IMR-90 (cell line): Measurements from ENCODE around the gene ZNRF3. TPM values are rescaled to one million over a fixed set of nuclear protein-coding genes. Genes with fewer than 3 reads are reported as not detected.

Experiments used
- ATAC-seq: fragments of 200-7000 bp; cut with Tn5 transposase; 2 replicates; pipeline ENCODE4 v1.9.1; 2020; ENCODE audit warnings: low read depth, mild to moderate bottlenecking, moderate library complexity
- BruUV-seq: library from RNA; stranded (reverse); fragments of 400-500 nt; replicated peaks from 2 replicates; lab custom pipeline; 2021; lab: Mats Ljungman, UMichigan
- CTCF ChIA-PET: fragments of 300-600 bp; formaldehyde crosslinking; extraction: SDS; loops from one replicate; lab custom pipeline; 2021; ENCODE audit warnings: antibody characterized with exemption; lab: Yijun Ruan, JAX
- POLR2A ChIA-PET: fragments of 300-600 bp; sonication (Branson Sonifier 250); formaldehyde crosslinking; loops from one replicate; lab custom pipeline; 2022; ENCODE audit warnings: antibody characterized with exemption; ENCODE audit not compliant: unreplicated experiment; lab: Charles Lee
- DNase-seq: peaks from one replicate; pipeline ENCODE4 v3.0.0; 2013
- H2AFZ ChIP-seq: replicated peaks from 2 replicates; pipeline ENCODE3; 2013; ENCODE audit warnings: low read length, mild to moderate bottlenecking; ENCODE audit not compliant: poor library complexity
- H2AK5ac ChIP-seq: 2 replicates; pipeline ENCODE4 v1.6.1; 2013; ENCODE audit warnings: low read depth, low read length, inconsistent platforms
- H2AK9ac ChIP-seq: replicated peaks from 2 replicates; pipeline ENCODE3; 2013; ENCODE audit warnings: mild to moderate bottlenecking, low read depth, low read length, moderate library complexity; ENCODE audit not compliant: poor library complexity
- H2BK120ac ChIP-seq: 2 replicates; pipeline ENCODE4 v1.6.1; 2013; ENCODE audit warnings: low read depth, low read length, inconsistent platforms
- H2BK15ac ChIP-seq: 3 replicates; pipeline ENCODE4 v1.6.1; 2013; ENCODE audit warnings: low read depth, low read length, inconsistent platforms
- H2BK20ac ChIP-seq: 2 replicates; pipeline ENCODE4 v1.6.1; 2013; ENCODE audit warnings: low read depth, mild to moderate bottlenecking, inconsistent platforms, low read length, moderate library complexity
- H2BK5ac ChIP-seq: 2 replicates; pipeline ENCODE4 v1.6.1; 2013; ENCODE audit warnings: mild to moderate bottlenecking, low read depth, low read length, inconsistent platforms; ENCODE audit not compliant: poor library complexity, severe bottlenecking
- H3K14ac ChIP-seq: replicated peaks from 2 replicates; pipeline ENCODE4 v1.6.1; 2013; ENCODE audit warnings: low read depth, low read length, inconsistent platforms
- H3K18ac ChIP-seq: 2 replicates; pipeline ENCODE4 v1.6.1; 2013; ENCODE audit warnings: low read depth, low read length, control low read depth
- H3K23ac ChIP-seq: 2 replicates; pipeline ENCODE4 v1.6.1; 2013; ENCODE audit warnings: low read depth, low read length, inconsistent platforms
- H3K27ac ChIP-seq: 2 replicates; pipeline ENCODE4 v1.5.1; 2013; ENCODE audit warnings: mild to moderate bottlenecking, control low read depth, low read length; ENCODE audit not compliant: insufficient read depth
- H3K27me3 ChIP-seq: 2 replicates; pipeline ENCODE4 v1.6.1; 2013; ENCODE audit warnings: low read length; ENCODE audit not compliant: control insufficient read depth, insufficient read depth
- H3K36me3 ChIP-seq: 2 replicates; pipeline ENCODE4 v1.6.1; 2013; ENCODE audit warnings: low read length, mixed read lengths; ENCODE audit not compliant: control insufficient read depth, insufficient read depth
- H3K4ac ChIP-seq: 2 replicates; pipeline ENCODE4 v1.6.1; 2013; ENCODE audit warnings: low read depth, low read length, inconsistent platforms
- H3K4me1 ChIP-seq: 2 replicates; pipeline ENCODE4 v1.6.1; 2013; ENCODE audit warnings: low read length, mixed read lengths; ENCODE audit not compliant: control insufficient read depth, insufficient read depth
- H3K4me2 ChIP-seq: 2 replicates; pipeline ENCODE4 v1.6.1; 2013; ENCODE audit warnings: low read depth, mild to moderate bottlenecking, control low read depth, low read length, moderate library complexity
- H3K4me3 ChIP-seq: 2 replicates; pipeline ENCODE4 v1.5.1; 2013; ENCODE audit warnings: low read depth, mild to moderate bottlenecking, control low read depth, low read length, moderate library complexity; ENCODE audit not compliant: insufficient read depth
- H3K56ac ChIP-seq: 2 replicates; pipeline ENCODE4 v1.6.1; 2013; ENCODE audit warnings: low read length, inconsistent platforms; ENCODE audit not compliant: insufficient read depth; ENCODE audit errors: extremely low read depth
- H3K79me1 ChIP-seq, 2 experiments: 2 replicates each; pipeline ENCODE4 v1.6.1; 2013; ENCODE audit warnings: low read length in 2 of 2, inconsistent platforms in 1 of 2, low read depth in 1 of 2
- H3K9ac ChIP-seq: 2 replicates; pipeline ENCODE4 v1.6.1; 2013; ENCODE audit warnings: low read depth, low read length, control low read depth
- H3K9me1 ChIP-seq: 2 replicates; pipeline ENCODE4 v1.6.1; 2013; ENCODE audit warnings: low read length, inconsistent platforms; ENCODE audit not compliant: insufficient read depth
- H3K9me3 ChIP-seq: 2 replicates; pipeline ENCODE4 v1.6.1; 2013; ENCODE audit warnings: low read length; ENCODE audit not compliant: control insufficient read depth, insufficient read depth
- H4K20me1 ChIP-seq: 2 replicates; pipeline ENCODE4 v1.6.1; 2013; ENCODE audit warnings: low read length, inconsistent platforms; ENCODE audit not compliant: insufficient read depth
- H4K5ac ChIP-seq: 2 replicates; pipeline ENCODE4 v1.6.1; 2013; ENCODE audit warnings: mild to moderate bottlenecking, low read depth, low read length, control low read depth
- H4K8ac ChIP-seq, 2 experiments: 2 replicates each; pipeline ENCODE4 v1.6.1; 2013; ENCODE audit warnings: low read depth in 2 of 2, low read length in 2 of 2, control low read depth in 1 of 2, inconsistent platforms in 1 of 2
- H4K91ac ChIP-seq: 2 replicates; pipeline ENCODE4 v1.6.1; 2013; ENCODE audit warnings: low read depth, low read length, inconsistent platforms; ENCODE audit not compliant: insufficient read depth
- MAFK ChIP-seq: IDR thresholded peaks from 2 replicates; pipeline ENCODE4 v1.6.1; 2012; ENCODE audit warnings: low read depth, low read length, improper control_type of control experiment
- WGBS, 2 experiments: methylation state at CpG; one replicate each; pipeline versions ENCODE4 v1.1.5 to v1.1.7; 2013; ENCODE audit warnings: missing lambda C conversion rate in 2 of 2; ENCODE audit not compliant: insufficient read length in 1 of 2; ENCODE audit errors: extremely low coverage in 2 of 2; 5-methylcytosine and 5-hydroxymethylcytosine counted together
- dilution Hi-C: fragments of 300-500 bp; cut with HindIII; formaldehyde crosslinking; loops from one replicate; pipeline ENCODE4 v1.14.3; 2018; ENCODE audit warnings: low sequenced_read_pairs; ENCODE audit not compliant: unreplicated experiment
- in situ Hi-C: fragments of 300-500 bp; cut with MboI; formaldehyde crosslinking; loops from 3 replicates; pipeline ENCODE4 v1.14.3; 2019; ENCODE audit warnings: low sequenced_read_pairs, inconsistent platforms, mixed read lengths
- intact Hi-C: fragments of 100-400 bp; cut with micrococcal nuclease; formaldehyde crosslinking; loops from 2 replicates; pipeline ENCODE4 v1.10.0; 2022
- polyA plus RNA-seq, 3 experiments: library from polyadenylated mRNA; depleted of rRNA; stranded (reverse); fragments of >200 nt; gene quantifications; 2 replicates each; pipeline ENCODE4 v1.2.3, GENCODE V29; 2012; ENCODE audit warnings: low replicate concordance in 1 of 3
- total RNA-seq: library from RNA; depleted of rRNA; stranded (reverse); fragments of >200 nt; gene quantifications from 2 replicates; pipeline ENCODE4 v1.2.3, GENCODE V29; 2012

The ZNRF3 gene
- total and polyA plus RNA-seq, 2 of the 4 experiments (the other 2 are of a cell fraction), result 1.4 to 2.4 TPM

- dilution Hi-C loops, result no loop called here
- CTCF ChIA-PET, result interaction anchor here (0.6 kb wide), 1 partner anchor 122 kb away, joined by 3 read pairs; no protein-coding TSS in a partner anchor
Observed at GRCh38 chr22:28917747-28918549, 34.6 kb downstream of the ZNRF3 start.

More at GRCh38 chr22:28917747-28918549, 34.6 kb downstream of the ZNRF3 start:
- BruUV-seq, result no TSS peak
- H3K23ac ChIP-seq, result 0 out of 2 replicates have a peak overlapping the region, but pooled peaks have one; percentile 26
- POLR2A ChIA-PET, result no interaction called here
- DNase-seq (peak; percentile 31), ATAC-seq (peak; percentile 65)
- H2BK15ac ChIP-seq, result no peak overlapping the region
- no peak overlapping the region for H3K18ac ChIP-seq
- H2AK5ac ChIP-seq, result no peak overlapping the region
- H3K14ac ChIP-seq, result no peak overlapping the region
- no peak overlapping the region for H2BK120ac ChIP-seq
- no peaks in the 10 kb centered on the region for H3K36me3 ChIP-seq
- no peak overlapping the region for H3K4me3 ChIP-seq
- no peak overlapping the region for H2AK9ac ChIP-seq
- H4K91ac ChIP-seq, result no peak overlapping the region
- H3K79me1 ChIP-seq, result peaks cover 17 to 35% of the 10 kb centered on the region in 2 experiments
- in situ Hi-C loops, result no loop called here
- no peak overlapping the region for H3K27ac ChIP-seq
- WGBS, 2 experiments, result 71% methylated on average over 1 of the region's 12 CpGs; no CpG with 5 or more reads in 1 of the 2 experiments
- no peak overlapping the region for H2BK5ac ChIP-seq
- H3K9ac ChIP-seq, result no peak overlapping the region
- H3K56ac ChIP-seq, result no peak overlapping the region
- no peak overlapping the region; the same call in 1 of the 2 replicates for H3K4me2 ChIP-seq
- intact Hi-C loops, result no loop called here
- peaks cover 5% of the 10 kb centered on the region; the same call in 1 of the 2 replicates for H4K20me1 ChIP-seq
- H4K8ac ChIP-seq, result 0 out of 4 replicates have a peak overlapping the region, but pooled peaks of 1 of the 2 experiments have one; percentile 2
- H4K5ac ChIP-seq, result no peak overlapping the region
- no peaks in the 10 kb centered on the region for H3K9me3 ChIP-seq
- no peak for TF ChIP-seq MAFK
- H3K9me1 ChIP-seq, result peaks cover 3% of the 10 kb centered on the region; the same call in 1 of the 2 replicates
- no peaks in the 10 kb centered on the region for H3K27me3 ChIP-seq
- peak overlapping the region; percentile 16 for H2AFZ ChIP-seq
- no peak overlapping the region; the same call in 1 of the 2 replicates for H3K4ac ChIP-seq
- H2BK20ac ChIP-seq, result no peak overlapping the region
- peaks cover 3% of the 10 kb centered on the region; the same call in 1 of the 2 replicates for H3K4me1 ChIP-seq
